Body of pancreas (tissue), 4 donors: ENCODE data around the gene HUS1B. TPM values are rescaled to one million over a fixed set of nuclear protein-coding genes. Genes with fewer than 3 reads are reported as not detected.

Source experiments
- ATAC-seq: fragments of 150-250 bp; one replicate; pipeline ENCODE4 v1.9.1; 2016
- DNase-seq, 4 donors: peaks; one replicate each; pipeline ENCODE4 v3.0.0-alpha.2; 2019
- H3K27ac ChIP-seq, 4 donors: fragments of 200-600 bp; sonication (generic); 1 replicate in 3 of 4; 2 replicates in 1 of 4; pipeline versions ENCODE4 v1.5.1 to v1.6.1; 2016 to 2019; ENCODE audit warnings: mild to moderate bottlenecking in 1 of 4, mixed read lengths in 1 of 4, moderate library complexity in 1 of 4
- H3K27me3 ChIP-seq, 2 donors: fragments of 200-600 bp; sonication (generic); one replicate each; pipeline ENCODE4 v1.6.0; 2016; ENCODE audit warnings: mild to moderate bottlenecking in 1 of 2
- H3K36me3 ChIP-seq, 2 donors: fragments of 200-600 bp; sonication (generic); replicated peaks in 1 of 2; 2 replicates each; pipeline ENCODE4 v1.5.1; 2016; ENCODE audit warnings: low read depth in 2 of 2; ENCODE audit not compliant: insufficient read depth in 1 of 2
- H3K4me1 ChIP-seq: fragments of 200-600 bp; sonication (generic); one replicate; pipeline ENCODE4 v1.6.0; 2016
- H3K4me3 ChIP-seq, 2 donors: fragments of 200-600 bp; sonication (generic); 1 replicate in 1 of 2; 2 replicates in 1 of 2; pipeline ENCODE4 v1.5.1; 2016 to 2019
- H3K9me3 ChIP-seq, 3 donors: fragments of 200-600 bp; sonication (generic); 1 replicate in 2 of 3; 2 replicates in 1 of 3; pipeline ENCODE4 v1.5.1; 2016
- POLR2A ChIP-seq, 3 donors: fragments of 450-650 bp; IDR thresholded peaks; one replicate each; pipeline ENCODE4 v1.6.1; 2016; ENCODE audit warnings: antibody characterized with exemption in 3 of 3, mild to moderate bottlenecking in 2 of 3
- WGBS, 2 donors: methylation state at CpG; one replicate each; pipeline ENCODE4 v1.1.5; 2017; 5-methylcytosine and 5-hydroxymethylcytosine counted together
- intact Hi-C: fragments of 100-400 bp; cut with DNase I; formaldehyde crosslinking; loops from one replicate; pipeline ENCODE4 v1.15.1; 2023
- total RNA-seq, 2 donors: library from RNA; depleted of rRNA; stranded (reverse); fragments of >200 nt; gene quantifications; one replicate each; pipeline ENCODE4 v1.1.0, GENCODE V29; 2016
- TF ChIP-seq, protein P1 (sequence below), 7 experiments: fragments of 450-650 bp in 4 of 7; fragments of 200-600 bp in 3 of 7; sonication (generic) in 3 of 7; IDR thresholded peaks; one replicate each; pipeline ENCODE4 v1.5.1; 2016 to 2019; ENCODE audit warnings: antibody characterized with exemption in 7 of 7

HUS1B gene
- total RNA-seq, 2 donors from 2014 or later: 4.4 to 19.1 TPM

DNA sequence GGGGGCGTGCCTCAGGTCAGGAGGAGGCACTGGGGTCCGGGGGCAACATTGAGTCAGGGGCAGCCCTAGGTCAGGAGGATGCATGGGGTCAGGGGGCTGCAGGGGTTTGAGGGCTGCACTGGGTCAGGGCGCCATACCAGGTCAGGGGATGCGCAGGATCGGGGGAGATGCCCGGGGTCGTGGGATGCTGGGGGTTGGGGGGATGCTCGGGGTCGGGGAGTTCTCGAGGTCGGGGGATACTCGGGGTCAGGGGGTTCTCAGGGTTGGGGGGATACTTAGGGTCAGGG, 36.8 kb upstream of the HUS1B start:
- no peak overlapping the region for H3K27ac ChIP-seq
- DNase-seq (no peak), ATAC-seq (no peak)
- WGBS, 2 donors: 70 to 83% methylated on average over 12 of the region's 12 CpGs
- intact Hi-C loops: no loop called here
- H3K27me3 ChIP-seq: no peaks in the 10 kb centered on the region
- no peaks in the 10 kb centered on the region for H3K36me3 ChIP-seq
- TF ChIP-seq, protein P1, sequence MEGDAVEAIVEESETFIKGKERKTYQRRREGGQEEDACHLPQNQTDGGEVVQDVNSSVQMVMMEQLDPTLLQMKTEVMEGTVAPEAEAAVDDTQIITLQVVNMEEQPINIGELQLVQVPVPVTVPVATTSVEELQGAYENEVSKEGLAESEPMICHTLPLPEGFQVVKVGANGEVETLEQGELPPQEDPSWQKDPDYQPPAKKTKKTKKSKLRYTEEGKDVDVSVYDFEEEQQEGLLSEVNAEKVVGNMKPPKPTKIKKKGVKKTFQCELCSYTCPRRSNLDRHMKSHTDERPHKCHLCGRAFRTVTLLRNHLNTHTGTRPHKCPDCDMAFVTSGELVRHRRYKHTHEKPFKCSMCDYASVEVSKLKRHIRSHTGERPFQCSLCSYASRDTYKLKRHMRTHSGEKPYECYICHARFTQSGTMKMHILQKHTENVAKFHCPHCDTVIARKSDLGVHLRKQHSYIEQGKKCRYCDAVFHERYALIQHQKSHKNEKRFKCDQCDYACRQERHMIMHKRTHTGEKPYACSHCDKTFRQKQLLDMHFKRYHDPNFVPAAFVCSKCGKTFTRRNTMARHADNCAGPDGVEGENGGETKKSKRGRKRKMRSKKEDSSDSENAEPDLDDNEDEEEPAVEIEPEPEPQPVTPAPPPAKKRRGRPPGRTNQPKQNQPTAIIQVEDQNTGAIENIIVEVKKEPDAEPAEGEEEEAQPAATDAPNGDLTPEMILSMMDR (IDR thresholded peaks at IDR 0.05): no peak
- H3K4me3 ChIP-seq: no peak overlapping the region
- H3K9me3 ChIP-seq: no peaks in the 10 kb centered on the region
- peaks cover 4% of the 10 kb centered on the region for H3K4me1 ChIP-seq

DNA sequence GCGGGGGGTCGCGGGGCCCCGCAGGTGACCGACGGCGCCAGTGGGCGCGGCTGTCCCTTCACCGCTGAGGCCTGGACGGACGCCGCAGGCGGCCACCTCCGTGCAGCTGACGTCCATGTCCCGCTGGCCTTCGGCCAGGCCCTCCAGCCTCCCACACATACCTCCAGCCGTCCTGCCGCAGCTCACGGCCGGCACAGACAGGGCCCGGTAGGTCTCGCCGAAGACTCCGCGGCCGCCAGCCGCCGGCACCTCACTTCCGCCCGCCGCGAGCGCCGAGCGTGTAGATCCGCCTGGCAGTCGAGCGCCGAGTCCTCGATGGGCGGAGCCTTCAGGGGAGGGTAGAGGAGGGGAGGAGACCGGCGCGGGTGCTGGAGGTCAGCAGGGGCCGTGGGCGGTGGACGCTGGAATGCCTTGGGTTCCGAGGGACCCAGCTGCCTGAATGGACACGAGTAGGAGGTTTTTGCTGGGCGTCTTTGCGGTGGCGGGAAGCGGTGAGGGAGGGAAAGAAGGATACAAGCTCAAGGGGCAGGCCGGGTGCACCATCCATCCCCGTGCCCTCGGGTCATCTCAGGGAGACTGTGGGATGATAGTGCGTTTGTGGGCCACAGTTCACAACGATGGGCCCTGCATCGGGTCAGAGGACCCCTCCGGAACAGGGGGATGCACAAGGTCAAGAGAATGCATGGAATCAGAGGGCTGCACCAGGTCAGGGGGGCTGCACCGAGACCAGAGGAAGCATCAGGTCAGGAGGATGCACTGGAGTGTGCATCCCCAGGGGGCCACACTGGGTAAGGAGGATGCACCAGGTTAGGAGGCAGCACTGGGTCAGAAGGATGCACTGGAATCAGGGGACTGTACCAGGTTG, 36.2 kb upstream of the HUS1B start, which contains the start of gene EXOC2:
Gene EXOC2, minus strand, starts transcription at position 282 of the 865 bp plus-strand sequence. CDS start 55,321 bp downstream, outside the sequence.
- peak; percentile 82 to 88 (median 85) for DNase-seq
- no peaks in the 10 kb centered on the region for H3K27me3 ChIP-seq
- 0 to 3% methylated on average over 19 to 61 of the region's 63 CpGs for WGBS, 2 donors
- peak; percentile 69 to 82 (median 80) for TF ChIP-seq POLR2A (IDR thresholded peaks at IDR 0.05)
- TF ChIP-seq, protein P1 (IDR thresholded peaks at IDR 0.05): no peak
- ATAC-seq: peak; percentile 96
- intact Hi-C loops: no loop called here
- H3K36me3 ChIP-seq: no peaks in the 10 kb centered on the region
- H3K4me3 ChIP-seq: peak within 1 kb of the TSS; percentile 82 to 92
- H3K27ac ChIP-seq: peak within 1 kb of the TSS; percentile 77 to 87 (median 83)
- H3K9me3 ChIP-seq: no peaks in the 10 kb centered on the region
- H3K4me1 ChIP-seq: peaks cover 4% of the 10 kb centered on the region

DNA sequence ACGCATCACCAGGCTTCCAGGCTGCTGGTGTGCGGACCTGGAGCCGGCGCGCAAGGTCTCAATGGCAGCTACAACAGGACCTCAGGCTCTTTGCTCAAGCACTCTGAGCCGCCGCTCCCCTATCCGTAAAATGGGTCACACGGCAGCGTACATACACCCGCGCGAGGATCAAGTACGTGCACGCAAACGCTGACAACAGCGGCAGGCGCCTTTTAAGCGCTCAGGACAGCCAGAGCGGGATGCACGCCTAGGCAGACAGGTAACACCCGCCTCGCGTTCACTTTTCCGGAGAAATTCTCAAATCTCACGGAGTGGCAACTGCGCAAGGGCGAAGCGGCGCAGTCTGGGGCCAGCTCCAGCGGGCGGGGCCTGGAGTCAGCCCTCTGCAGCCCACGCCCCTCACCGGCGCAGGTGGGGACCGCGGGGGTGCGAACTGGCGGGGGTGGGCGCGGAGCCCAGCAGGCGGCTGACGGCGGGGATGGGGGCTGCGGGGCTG, 35.5 kb upstream of the HUS1B start:
- ATAC-seq (peak; percentile 64), DNase-seq (peak; percentile 30 to 57 (median 38))
- WGBS, 2 donors: 0 to 1% methylated on average over 5 to 34 of the region's 45 CpGs
- Histone ChIP-seq H3K4me3 (peak overlapping the region; percentile 82 to 92), H3K9me3 (no peaks in the 10 kb centered on the region), H3K27me3 (no peaks in the 10 kb centered on the region), H3K36me3 (no peaks in the 10 kb centered on the region), H3K27ac (peak overlapping the region; percentile 77 to 87 (median 83)), H3K4me1 (peaks cover 4% of the 10 kb centered on the region)
- TF ChIP-seq POLR2A (IDR thresholded peaks at IDR 0.05): no peak
- TF ChIP-seq, protein P1 (IDR thresholded peaks at IDR 0.05): no peak
- intact Hi-C loops: no loop called here

DNA sequence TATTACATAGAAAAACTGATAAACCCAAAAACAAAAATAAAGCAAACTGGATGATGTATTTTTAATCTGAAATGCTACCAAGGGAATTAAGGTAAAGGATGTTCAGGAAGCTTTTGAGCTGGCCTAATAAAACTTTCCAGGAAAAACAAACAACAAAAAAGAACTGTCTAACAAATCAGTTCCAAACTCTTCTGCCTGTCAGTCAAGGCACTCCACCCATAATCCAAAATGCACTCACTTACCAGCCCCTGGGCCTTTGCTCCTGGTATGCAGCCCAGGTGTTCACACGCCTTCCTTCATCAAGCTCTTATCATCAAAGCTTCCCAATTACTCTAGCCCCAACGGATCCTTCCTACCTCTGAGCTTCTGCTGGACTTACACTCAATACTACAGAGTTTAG, 32.3 kb upstream of the HUS1B start:
- H3K27me3 ChIP-seq: no peaks in the 10 kb centered on the region
- no peak overlapping the region for H3K27ac ChIP-seq
- H3K4me1 ChIP-seq: peaks cover 4% of the 10 kb centered on the region
- 33 to 43% methylated on average over 2 of the region's 2 CpGs for WGBS, 2 donors
- intact Hi-C loops: no loop called here
- no peak overlapping the region for H3K4me3 ChIP-seq
- DNase-seq: no peak
- TF ChIP-seq POLR2A (IDR thresholded peaks at IDR 0.05): no peak
- TF ChIP-seq, protein P1 (IDR thresholded peaks at IDR 0.05): no peak
- H3K36me3 ChIP-seq: no peaks in the 10 kb centered on the region
- no peak for ATAC-seq
- no peaks in the 10 kb centered on the region for H3K9me3 ChIP-seq
